Measurements from ENCODE around the gene IGFN1.

GRCh38 chr1:201272799-201273198, 82.2 kb downstream of the IGFN1 start:
- no peak for TF ChIP-seq CTCF (IDR thresholded peaks at IDR 0.05; ENCODE audit: insufficient read depth, low read length, poor library complexity, severe bottlenecking)
- no peak for TF ChIP-seq EZH2phosphoT487 (conservative IDR thresholded peaks at IDR 0.05; ENCODE audit: low read length)
